NCI-H146 (cell line): ENCODE results near the gene CASK.
"Not testable (repeated sequence)": the region's sequence is repeated elsewhere in the genome, so short reads cannot be mapped to it uniquely, and the experiment has no call there.

Experiments
- DNase-seq: peaks from one replicate; lab custom pipeline; 2025; lab: John Stamatoyannopoulos, UW

Gene CASK

GRCh38 chrX:41621222-41621723, 302.1 kb downstream of the CASK start:
- no peak for DNase-seq

GRCh38 chrX:41619221-41619620, 304.1 kb downstream of the CASK start:
- DNase-seq: no peak

- DNase-seq: no peak
Measured at GRCh38 chrX:41616935-41617334, 306.4 kb downstream of the CASK start.

GRCh38 chrX:41616255-41616654, 307.1 kb downstream of the CASK start:
- no peak for DNase-seq

- no peak for DNase-seq
Measured at GRCh38 chrX:41608244-41608643, 315.1 kb downstream of the CASK start.

- DNase-seq: no peak
Measured at GRCh38 chrX:41607264-41607832, 316.0 kb downstream of the CASK start.

GRCh38 chrX:41606057-41606456, 317.3 kb downstream of the CASK start:
- not testable (repeated sequence) for DNase-seq

GRCh38 chrX:41604766-41605543, 318.4 kb downstream of the CASK start:
- no peak for DNase-seq

- no peak for DNase-seq
Measured at GRCh38 chrX:41604177-41604576, 319.2 kb downstream of the CASK start.

- no peak for DNase-seq
Measured at GRCh38 chrX:41603596-41603995, 319.8 kb downstream of the CASK start.

- DNase-seq: no peak
Measured at GRCh38 chrX:41602816-41603345, 320.5 kb downstream of the CASK start.

- DNase-seq: no peak
Measured at GRCh38 chrX:41600291-41600690, 323.1 kb downstream of the CASK start.

GRCh38 chrX:41599507-41599906, 323.8 kb downstream of the CASK start:
- DNase-seq: no peak

- no peak for DNase-seq
Measured at GRCh38 chrX:41596596-41596995, 326.8 kb downstream of the CASK start.

- DNase-seq: no peak
Measured at GRCh38 chrX:41594634-41595033, 328.7 kb downstream of the CASK start.

GRCh38 chrX:41591906-41592305, 331.4 kb downstream of the CASK start:
- DNase-seq: no peak

- DNase-seq: no peak
Measured at GRCh38 chrX:41590641-41591040, 332.7 kb downstream of the CASK start.

GRCh38 chrX:41589634-41590270, 333.6 kb downstream of the CASK start:
- no peak for DNase-seq

- DNase-seq: no peak
Measured at GRCh38 chrX:41588271-41588670, 335.1 kb downstream of the CASK start.

GRCh38 chrX:41580423-41581064, 342.8 kb downstream of the CASK start:
- DNase-seq: no peak

GRCh38 chrX:41563876-41564275, 359.5 kb downstream of the CASK start:
- no peak for DNase-seq

GRCh38 chrX:41561045-41561444, 362.3 kb downstream of the CASK start:
- no peak for DNase-seq
